ENCODE measurements around the gene MCM10.
"Not testable (repeated sequence)": the region's sequence is repeated elsewhere in the genome, so short reads cannot be mapped to it uniquely, and the experiment has no call there.

MCM10 gene

GRCh38 chr10:13218878-13219277, 57.5 kb downstream of the MCM10 start:
- no peak for DNase-seq (ENCODE audit: low read depth, low spot score)
- H3K27ac ChIP-seq, result no peak overlapping the region

- no peak overlapping the region for H3K27ac ChIP-seq
- DNase-seq (ENCODE audit: low read depth, low spot score), result no peak
These were observed 58.6 kb downstream of the MCM10 start for GRCh38 chr10:13219685-13220670.

- DNase-seq (ENCODE audit: low read depth, low spot score), result peak; percentile 12
- no peak overlapping the region for H3K27ac ChIP-seq
These were observed 60.2 kb downstream of the MCM10 start for GRCh38 chr10:13221572-13221971.

- no peak for DNase-seq (ENCODE audit: low read depth, low spot score)
- H3K27ac ChIP-seq, result no peak overlapping the region
These were observed 60.8 kb downstream of the MCM10 start for GRCh38 chr10:13222151-13222550.

- DNase-seq (ENCODE audit: low read depth, low spot score), result no peak
- H3K27ac ChIP-seq, result no peak overlapping the region
These were observed 61.2 kb downstream of the MCM10 start for GRCh38 chr10:13222566-13222965.

- no peak for DNase-seq (ENCODE audit: low read depth, low spot score)
- H3K27ac ChIP-seq, result no peak overlapping the region
These were observed 61.9 kb downstream of the MCM10 start for GRCh38 chr10:13223241-13223640.

- no peak overlapping the region for H3K27ac ChIP-seq
- no peak for DNase-seq (ENCODE audit: low read depth, low spot score)
These were observed 63.0 kb downstream of the MCM10 start for GRCh38 chr10:13224210-13224995.

GRCh38 chr10:13225601-13226000, 64.2 kb downstream of the MCM10 start:
- no peak for DNase-seq (ENCODE audit: low read depth, low spot score)
- H3K27ac ChIP-seq, result no peak overlapping the region

- no peak overlapping the region for H3K27ac ChIP-seq
- DNase-seq (ENCODE audit: low read depth, low spot score), result no peak
These were observed 65.7 kb downstream of the MCM10 start for GRCh38 chr10:13227031-13227430.

- no peak for DNase-seq (ENCODE audit: low read depth, low spot score)
These were observed 69.8 kb downstream of the MCM10 start for GRCh38 chr10:13231190-13231589.

GRCh38 chr10:13231808-13232207, 70.5 kb downstream of the MCM10 start:
- H3K27ac ChIP-seq, result no peak overlapping the region
- DNase-seq (ENCODE audit: low read depth, low spot score), result no peak

More at GRCh38 chr10:13231190-13231589, 69.8 kb downstream of the MCM10 start:
- H3K27ac ChIP-seq, result no peak overlapping the region

- H3K27ac ChIP-seq, result no peak overlapping the region
- DNase-seq (ENCODE audit: low read depth, low spot score), result no peak
These were observed 72.0 kb downstream of the MCM10 start for GRCh38 chr10:13233358-13233757.

- DNase-seq (ENCODE audit: low read depth, low spot score), result no peak
- H3K27ac ChIP-seq, result no peak within 1 kb of the TSS
These were observed 72.8 kb downstream of the MCM10 start, which contains the start of gene UCMA for GRCh38 chr10:13234172-13234571. Gene UCMA (minus strand): TSS chr10:13234374. CDS start chr10:13234258, 116 bp downstream.

- not testable (repeated sequence) for H3K27ac ChIP-seq
These were observed 73.4 kb downstream of the MCM10 start for GRCh38 chr10:13234736-13235135.

GRCh38 chr10:13236638-13237037, 75.3 kb downstream of the MCM10 start:
- H3K27ac ChIP-seq, result no peak overlapping the region
- no peak for DNase-seq (ENCODE audit: low read depth, low spot score)

More at GRCh38 chr10:13234736-13235135, 73.4 kb downstream of the MCM10 start:
- not testable (repeated sequence) for DNase-seq (ENCODE audit: low read depth, low spot score)

- H3K27ac ChIP-seq, result no peak overlapping the region
- no peak for DNase-seq (ENCODE audit: low read depth, low spot score)
These were observed 77.1 kb downstream of the MCM10 start for GRCh38 chr10:13238271-13239077.

- DNase-seq (ENCODE audit: low read depth, low spot score), result no peak
- no peak overlapping the region for H3K27ac ChIP-seq
These were observed 78.6 kb downstream of the MCM10 start for GRCh38 chr10:13239923-13240322.

- H3K27ac ChIP-seq, result no peak overlapping the region
- DNase-seq (ENCODE audit: low read depth, low spot score), result no peak
These were observed 80.3 kb downstream of the MCM10 start for GRCh38 chr10:13241613-13242012.

- not testable (repeated sequence) for H3K27ac ChIP-seq; DNase-seq (ENCODE audit: low read depth, low spot score)
These were observed 80.9 kb downstream of the MCM10 start for GRCh38 chr10:13242260-13242659.

- H3K27ac ChIP-seq, result no peak overlapping the region
These were observed 85.9 kb downstream of the MCM10 start for GRCh38 chr10:13247246-13247645.

More at GRCh38 chr10:13247246-13247645, 85.9 kb downstream of the MCM10 start:
- no peak for DNase-seq (ENCODE audit: low read depth, low spot score)
